M059J (cell line): Measurements from ENCODE around the gene G2E3. TPM values are rescaled to one million over a fixed set of nuclear protein-coding genes. Genes with fewer than 3 reads are reported as not detected.
A peak's percentile ranks its signal among the peaks of the same experiment; 100 is the strongest.
"Not testable (repeated sequence)": the region's sequence is repeated elsewhere in the genome, so short reads cannot be mapped to it uniquely, and the experiment has no call there.

Source experiments
- DNase-seq: peaks from one replicate; pipeline ENCODE4 v3.0.0-alpha.2; 2012; ENCODE audit warnings: low read depth
- total RNA-seq: library from RNA; depleted of rRNA; stranded (reverse); fragments of >200 nt; shearing (Covaris generic); gene quantifications from 2 replicates; pipeline ENCODE4 v1.2.3, GENCODE V29; 2014

G2E3 gene
- total RNA-seq, 1 experiment from 2014 or later = 31.5 TPM

GRCh38 chr14:30603402-30603801, 44.4 kb downstream of the G2E3 start:
- DNase-seq = peak; percentile 4

- not testable (repeated sequence) for DNase-seq
These were observed 45.7 kb downstream of the G2E3 start for GRCh38 chr14:30604696-30605095.

GRCh38 chr14:30607156-30607780, 48.3 kb downstream of the G2E3 start:
- peak; percentile 38 for DNase-seq

- peak; percentile 55 for DNase-seq
These were observed 49.6 kb downstream of the G2E3 start for GRCh38 chr14:30608533-30609006.

- DNase-seq = peak; percentile 50
These were observed 51.9 kb downstream of the G2E3 start for GRCh38 chr14:30610787-30611343.

GRCh38 chr14:30614155-30614554, 55.2 kb downstream of the G2E3 start:
- no peak for DNase-seq

- DNase-seq = peak; percentile 57
These were observed 61.2 kb downstream of the G2E3 start for GRCh38 chr14:30620178-30620577.

GRCh38 chr14:30621354-30621939, 62.5 kb downstream of the G2E3 start:
- DNase-seq = peak; percentile 40

- DNase-seq = peak; percentile 90
These were observed 63.2 kb downstream of the G2E3 start, which contains the start of gene SCFD1 for GRCh38 chr14:30621940-30622830. SCFD1 (plus strand) TSS chr14:30622319; CDS start chr14:30622339, 20 bp downstream.

GRCh38 chr14:30623412-30624131, 64.6 kb downstream of the G2E3 start:
- DNase-seq = no peak

- no peak for DNase-seq
These were observed 65.1 kb downstream of the G2E3 start for GRCh38 chr14:30624132-30624423.

- no peak for DNase-seq
These were observed 66.6 kb downstream of the G2E3 start for GRCh38 chr14:30625533-30625932.

- DNase-seq = peak; percentile 53
These were observed 70.5 kb downstream of the G2E3 start for GRCh38 chr14:30629432-30629831.

- DNase-seq = no peak
These were observed 71.3 kb downstream of the G2E3 start for GRCh38 chr14:30630248-30630647.

GRCh38 chr14:30632730-30633129, 73.8 kb downstream of the G2E3 start:
- no peak for DNase-seq

GRCh38 chr14:30638926-30639325, 80.0 kb downstream of the G2E3 start:
- DNase-seq = no peak

GRCh38 chr14:30641207-30641606, 82.2 kb downstream of the G2E3 start:
- DNase-seq = no peak

GRCh38 chr14:30644462-30644861, 85.5 kb downstream of the G2E3 start:
- DNase-seq = not testable (repeated sequence)

- no peak for DNase-seq
These were observed 86.6 kb downstream of the G2E3 start for GRCh38 chr14:30645600-30645999.

GRCh38 chr14:30648471-30648870, 89.5 kb downstream of the G2E3 start:
- DNase-seq = no peak

GRCh38 chr14:30651937-30652336, 93.0 kb downstream of the G2E3 start:
- no peak for DNase-seq

GRCh38 chr14:30655124-30655523, 96.2 kb downstream of the G2E3 start:
- DNase-seq = no peak
